GM04503 (cell line): Measurements from ENCODE around the gene KRTAP10-1.
"Not testable (repeated sequence)": the region's sequence is repeated elsewhere in the genome, so short reads cannot be mapped to it uniquely, and the experiment has no call there.

Experiments used
- DNase-seq: peaks from one replicate; pipeline ENCODE4 v3.0.0-alpha.2; 2012; ENCODE audit warnings: low read depth

KRTAP10-1 gene

DNA sequence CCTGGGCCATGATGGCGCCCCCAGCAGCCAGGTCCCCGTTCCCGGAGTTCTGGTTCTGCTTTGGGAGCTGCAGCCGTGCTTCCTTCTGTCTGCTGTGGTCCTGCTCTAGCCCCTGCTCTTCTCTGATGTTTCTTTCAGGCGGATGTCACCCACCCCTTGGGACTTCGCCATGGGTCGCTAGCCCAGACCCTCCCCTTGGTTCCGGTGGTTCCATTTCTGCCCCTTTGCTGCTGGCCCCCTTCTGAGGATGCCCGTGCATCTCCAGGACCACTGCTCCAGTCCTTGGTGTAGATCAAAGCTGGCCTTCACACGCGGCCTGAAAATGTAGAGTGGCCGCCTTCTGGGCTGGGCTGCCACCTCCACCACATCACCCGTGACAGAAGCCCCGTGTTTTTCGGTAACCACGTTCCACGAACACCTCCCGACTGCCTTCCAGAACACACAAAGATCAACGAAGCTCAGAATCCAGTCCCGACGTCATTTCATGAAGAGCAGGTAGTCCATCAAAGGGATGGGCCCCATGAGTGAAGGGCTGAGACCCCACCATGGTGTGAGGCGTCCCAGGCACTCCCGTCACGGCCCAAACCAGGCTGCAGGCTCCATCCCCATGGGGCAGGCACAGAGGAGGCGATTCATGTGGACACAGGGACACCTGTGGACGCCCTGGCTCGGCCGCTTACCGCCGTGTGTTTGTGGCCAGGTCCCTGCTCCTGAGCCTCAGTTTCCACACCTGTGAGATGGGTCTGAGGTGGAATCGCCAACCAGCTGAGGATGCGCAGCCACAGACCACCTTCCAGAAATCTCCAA is 24.4 kb downstream of the KRTAP10-1 start:
- DNase-seq = no peak

- no peak for DNase-seq
Measured at GRCh38 chr21:44514746-44515358, 25.1 kb downstream of the KRTAP10-1 start.

DNA sequence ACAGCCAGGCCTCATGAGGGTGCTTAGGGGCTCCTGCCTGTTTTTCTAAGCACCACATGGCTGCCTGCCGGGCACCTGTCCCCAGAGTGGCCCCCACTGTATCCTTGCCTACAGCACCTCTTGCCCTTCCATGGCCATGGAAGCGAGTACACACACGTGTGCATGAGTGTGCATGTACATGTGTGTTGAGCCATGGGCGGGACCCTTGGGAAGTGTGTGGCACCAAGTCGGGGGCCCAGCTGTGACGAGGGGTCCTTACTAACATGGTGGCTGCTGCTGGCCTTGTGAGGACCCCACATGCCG is 25.8 kb downstream of the KRTAP10-1 start:
- DNase-seq = no peak

GRCh38 chr21:44513389-44514217 is 26.4 kb downstream of the KRTAP10-1 start:
- DNase-seq = no peak

DNA sequence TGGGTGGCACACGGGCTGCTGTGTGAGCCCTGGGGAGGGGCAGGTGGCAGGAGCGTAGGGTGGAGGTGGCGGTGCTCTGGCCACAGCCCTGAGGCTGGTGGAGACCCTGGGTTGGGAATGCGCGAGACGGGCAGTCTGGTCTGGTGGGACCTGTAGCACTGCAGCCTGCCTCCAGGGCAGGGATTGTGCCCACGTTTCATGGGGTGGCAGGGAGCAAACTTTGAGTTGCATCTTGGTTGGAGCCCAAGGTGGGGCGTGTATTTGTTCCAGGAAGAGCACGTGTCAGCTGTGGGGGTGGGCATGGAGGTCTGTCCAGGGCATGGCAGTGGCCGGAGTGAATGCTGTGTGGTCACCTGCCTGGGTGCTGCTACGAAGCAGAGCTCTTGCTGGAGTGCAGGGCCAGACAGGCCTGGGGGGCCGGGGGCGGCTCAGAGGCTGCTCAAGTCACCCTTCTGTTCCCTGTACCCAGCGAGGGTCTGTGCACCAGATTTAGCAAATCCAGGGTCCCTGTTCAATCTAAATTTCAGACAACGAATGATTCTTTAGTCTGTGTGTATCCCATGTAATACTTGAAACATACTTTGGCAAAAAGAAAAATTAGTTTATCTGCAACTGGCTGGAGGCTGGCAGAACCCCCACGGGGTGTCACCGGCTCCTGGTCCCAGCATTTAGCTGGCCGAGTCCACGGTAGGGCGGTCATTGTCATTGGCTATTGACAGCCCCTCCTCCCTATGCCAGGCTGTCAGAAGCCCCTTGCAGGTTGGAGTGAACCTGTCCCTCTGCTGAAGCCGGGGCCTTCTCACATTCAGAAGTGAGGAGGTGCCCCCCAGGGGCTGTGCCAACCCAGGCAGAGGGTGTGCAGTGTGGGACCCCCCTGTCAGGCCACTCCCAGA is 27.3 kb downstream of the KRTAP10-1 start:
- no peak for DNase-seq

GRCh38 chr21:44511938-44512275 is 28.1 kb downstream of the KRTAP10-1 start:
- no peak for DNase-seq

DNA sequence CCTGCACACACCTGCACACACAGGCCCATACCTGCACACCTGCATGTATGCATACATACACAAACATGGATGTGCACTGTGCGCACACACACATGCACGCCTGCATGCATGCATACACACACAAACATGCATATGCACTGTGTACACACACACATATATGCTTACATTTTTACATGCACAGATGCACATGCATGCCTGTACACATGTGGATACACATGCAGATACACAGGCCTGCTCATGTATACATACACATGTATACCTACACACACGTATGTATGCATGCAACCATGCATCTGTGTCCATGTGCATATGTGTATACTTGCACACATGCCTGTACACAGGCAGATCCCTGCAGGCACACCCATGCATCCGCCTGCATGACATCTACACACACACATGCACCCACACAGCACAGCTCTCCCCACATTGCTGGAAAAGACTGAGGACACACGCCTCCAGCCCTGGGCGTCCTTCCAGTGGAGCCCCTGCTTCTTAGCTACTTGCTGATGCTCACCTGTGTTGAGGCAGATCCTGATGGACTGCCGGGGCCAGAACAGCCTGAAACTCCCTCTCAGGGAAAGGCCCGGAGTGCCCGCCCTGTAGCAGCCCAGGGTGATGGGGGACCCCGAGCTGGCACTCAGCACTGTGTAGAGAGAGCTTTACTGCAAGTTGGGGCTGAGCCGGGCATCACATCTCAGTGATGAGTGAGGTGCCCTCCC is 28.6 kb downstream of the KRTAP10-1 start:
- DNase-seq = no peak

DNA sequence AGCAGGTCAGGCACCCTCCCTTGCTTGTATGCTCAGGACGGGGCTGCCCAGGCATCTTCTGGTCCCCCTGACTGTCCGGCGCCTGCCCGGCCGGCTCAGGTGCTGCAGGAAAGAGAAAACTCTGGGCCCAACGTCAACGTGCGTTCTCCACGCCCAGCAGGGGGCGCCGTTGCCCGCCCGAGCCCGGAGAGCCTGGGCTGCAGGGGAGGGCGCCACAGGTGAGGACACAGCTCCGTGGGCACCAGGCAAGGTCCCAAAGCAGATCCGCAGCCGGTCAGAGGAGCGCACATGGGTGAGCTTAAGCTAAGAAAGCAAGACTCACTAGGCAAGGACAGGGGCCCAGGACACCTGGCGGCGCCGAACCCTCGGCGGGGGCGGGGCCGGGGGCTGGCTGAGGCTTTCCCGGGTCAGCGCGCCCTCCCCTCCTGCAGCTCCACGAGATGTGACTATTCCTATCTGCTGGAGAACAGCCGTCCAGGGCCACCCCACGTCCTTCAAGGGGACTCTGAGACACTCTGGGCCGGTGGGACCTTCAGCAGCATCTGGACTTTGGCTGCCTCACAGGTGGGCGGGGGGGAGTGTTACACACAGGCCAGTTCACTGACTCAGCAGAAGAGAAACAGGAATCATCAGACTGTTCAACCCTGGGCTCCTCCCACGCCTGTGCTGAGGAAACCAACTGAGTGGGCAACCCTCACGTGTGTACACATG is 29.3 kb downstream of the KRTAP10-1 start:
- DNase-seq = no peak

- DNase-seq = no peak
Measured at GRCh38 chr21:44510109-44510507, 29.9 kb downstream of the KRTAP10-1 start.

DNA sequence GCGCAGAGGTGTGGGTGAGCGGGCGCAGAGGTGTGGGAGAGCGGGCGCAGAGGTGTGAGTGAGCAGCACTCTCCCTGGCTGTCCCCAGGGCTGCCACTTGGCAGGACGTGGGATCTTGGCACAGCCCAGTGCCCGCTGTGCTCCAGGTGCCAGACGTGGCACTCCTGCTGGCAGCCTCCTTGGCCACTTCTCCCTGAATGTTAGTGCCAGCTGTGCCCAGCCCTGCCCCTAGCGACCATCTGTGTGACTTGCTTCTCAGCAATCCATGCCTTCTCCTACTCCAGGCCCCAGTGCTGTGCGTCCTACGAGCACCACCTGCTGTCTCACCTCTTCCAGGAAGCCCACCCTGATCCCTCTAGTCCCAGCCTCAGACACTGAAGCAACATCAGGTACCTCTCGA is 30.5 kb downstream of the KRTAP10-1 start:
- no peak for DNase-seq

DNA sequence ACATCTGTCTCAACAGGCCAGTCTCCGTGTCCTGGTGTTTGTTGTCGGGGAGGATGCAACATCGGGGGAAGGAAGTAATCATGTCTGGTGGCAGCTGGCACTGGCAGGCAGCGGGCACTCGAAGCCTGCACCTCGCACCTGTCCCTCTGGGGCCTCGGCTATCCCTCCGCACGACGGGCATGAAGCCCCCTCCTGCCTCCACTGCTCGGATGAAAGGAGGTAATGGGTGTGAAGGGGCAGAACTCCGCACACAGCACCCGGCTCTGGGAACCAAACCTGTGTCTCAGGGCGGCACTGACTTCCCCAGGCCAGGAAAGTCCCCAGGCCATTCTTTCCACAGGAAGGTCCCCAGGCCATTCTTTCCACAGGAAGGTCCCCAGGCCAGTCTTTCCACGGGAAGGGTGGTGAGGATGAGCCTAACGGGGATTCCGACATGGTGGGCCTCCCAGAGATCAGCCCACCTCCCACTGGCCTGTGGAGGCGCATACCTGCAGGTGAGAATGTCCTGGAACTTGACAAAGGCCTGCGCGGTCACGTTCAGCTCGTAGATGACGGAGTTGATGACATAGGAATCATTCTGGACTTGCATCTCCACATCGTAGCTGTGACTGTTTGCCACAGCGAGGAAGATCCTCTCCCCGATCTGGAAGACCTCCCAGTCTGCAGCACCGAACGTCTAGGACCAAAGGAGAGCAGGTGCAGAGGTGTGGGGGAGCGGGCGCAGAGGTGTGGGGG is 31.1 kb downstream of the KRTAP10-1 start:
- no peak for DNase-seq

GRCh38 chr21:44508426-44508710 is 31.6 kb downstream of the KRTAP10-1 start:
- DNase-seq = no peak

DNA sequence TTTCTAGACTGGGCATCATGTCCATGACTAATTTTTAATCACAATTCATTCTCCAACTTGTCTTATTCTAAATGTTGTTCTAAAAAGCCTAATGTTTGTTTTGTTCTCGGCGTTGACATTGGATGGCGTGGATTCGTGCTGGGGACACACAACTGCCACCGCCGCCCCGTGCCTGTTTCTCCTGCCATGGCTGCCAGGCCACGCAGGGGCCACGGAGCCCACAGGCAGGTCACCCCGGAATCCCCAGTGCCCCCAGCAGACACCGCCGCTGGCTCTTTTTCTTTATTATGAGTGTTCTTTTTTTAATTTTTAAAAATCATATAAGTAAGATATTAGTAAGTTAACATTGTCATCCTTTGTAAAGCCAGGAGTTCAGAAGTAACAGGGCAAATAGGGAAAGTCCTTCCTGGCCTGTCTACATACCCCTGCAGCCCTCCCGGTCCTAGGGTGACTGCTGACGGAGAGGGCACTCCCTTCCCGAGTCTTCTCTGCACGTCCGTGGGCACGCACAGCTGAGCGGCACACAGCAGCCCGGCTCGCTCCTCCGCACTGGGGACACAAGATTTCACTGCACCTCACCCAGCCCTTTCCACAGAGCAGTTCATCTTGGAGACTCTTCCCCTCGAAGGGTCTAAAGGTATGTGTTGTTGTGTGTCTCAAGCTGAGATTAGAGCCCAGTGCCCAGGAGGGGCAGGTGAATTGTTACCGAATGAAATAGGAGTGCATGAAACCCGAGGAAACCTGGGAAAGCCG is 32.1 kb downstream of the KRTAP10-1 start:
- no peak for DNase-seq

- no peak for DNase-seq
Measured at GRCh38 chr21:44506279-44507255, 33.4 kb downstream of the KRTAP10-1 start.

DNA sequence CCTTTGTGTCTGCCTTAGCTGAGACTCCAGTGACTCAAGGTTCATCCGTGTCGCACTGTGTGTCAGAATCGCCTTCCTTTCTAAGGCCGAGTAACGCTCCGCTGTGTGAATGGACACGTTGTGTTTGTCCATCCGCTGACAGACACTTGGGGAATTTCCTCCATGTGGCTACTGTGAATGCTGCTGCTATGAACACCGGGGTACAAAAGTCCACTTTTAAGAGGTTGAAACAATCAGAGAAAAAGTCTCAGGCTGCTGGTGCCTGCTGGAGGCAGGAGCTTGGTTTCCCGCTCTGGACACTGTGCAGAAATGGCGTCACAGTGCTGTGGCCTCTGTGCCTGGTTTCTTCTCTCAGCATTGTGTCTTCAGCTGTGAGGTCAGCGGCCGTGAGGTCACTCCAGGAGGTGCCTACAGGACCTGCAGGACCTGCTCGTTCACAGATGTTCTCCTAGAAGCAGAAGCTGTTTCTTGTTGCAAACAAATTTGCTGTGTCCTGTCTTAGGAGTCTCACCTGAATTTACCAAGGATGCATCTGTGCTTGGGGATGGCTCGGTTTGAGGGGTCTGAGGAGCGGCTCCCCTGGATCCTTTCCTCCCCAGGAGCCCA is 34.2 kb downstream of the KRTAP10-1 start:
- no peak for DNase-seq

GRCh38 chr21:44503901-44504399 is 36.0 kb downstream of the KRTAP10-1 start:
- no peak for DNase-seq

GRCh38 chr21:44503006-44503889 is 36.7 kb downstream of the KRTAP10-1 start:
- not testable (repeated sequence) for DNase-seq
